ENCODE data around the gene UGT1A10.

DNA sequence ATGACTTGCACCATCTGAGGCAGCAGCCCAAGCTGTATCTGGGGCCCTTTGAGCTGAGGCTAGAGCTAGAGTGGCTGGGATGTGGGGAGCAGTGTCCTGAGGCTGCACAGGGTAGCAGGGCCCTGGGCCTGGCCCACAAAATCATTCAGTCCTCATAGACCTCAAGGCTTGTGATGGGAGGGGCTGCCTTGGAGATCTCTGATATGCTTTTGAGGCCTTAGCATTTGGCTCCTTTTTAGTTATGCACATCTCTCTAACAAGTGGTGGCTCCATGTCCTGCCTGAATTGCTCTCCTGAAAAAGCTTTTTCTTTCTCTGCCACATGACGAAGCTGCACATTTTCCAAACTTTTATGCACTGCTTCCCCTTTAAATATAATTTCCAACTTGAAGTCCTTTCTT is 30.6 kb upstream of the UGT1A10 start:
- TF ChIP-seq POLR2A (IDR thresholded peaks at IDR 0.05; ENCODE audit: borderline replicate concordance, extremely low read depth, insufficient read depth, insufficient read length) (no peak), SIN3A (IDR thresholded peaks at IDR 0.05; ENCODE audit: low read depth) (no peak), POLR2AphosphoS5 (IDR thresholded peaks at IDR 0.05; ENCODE audit: low read depth, low read length) (no peak)
- TF ChIP-seq, protein P1, sequence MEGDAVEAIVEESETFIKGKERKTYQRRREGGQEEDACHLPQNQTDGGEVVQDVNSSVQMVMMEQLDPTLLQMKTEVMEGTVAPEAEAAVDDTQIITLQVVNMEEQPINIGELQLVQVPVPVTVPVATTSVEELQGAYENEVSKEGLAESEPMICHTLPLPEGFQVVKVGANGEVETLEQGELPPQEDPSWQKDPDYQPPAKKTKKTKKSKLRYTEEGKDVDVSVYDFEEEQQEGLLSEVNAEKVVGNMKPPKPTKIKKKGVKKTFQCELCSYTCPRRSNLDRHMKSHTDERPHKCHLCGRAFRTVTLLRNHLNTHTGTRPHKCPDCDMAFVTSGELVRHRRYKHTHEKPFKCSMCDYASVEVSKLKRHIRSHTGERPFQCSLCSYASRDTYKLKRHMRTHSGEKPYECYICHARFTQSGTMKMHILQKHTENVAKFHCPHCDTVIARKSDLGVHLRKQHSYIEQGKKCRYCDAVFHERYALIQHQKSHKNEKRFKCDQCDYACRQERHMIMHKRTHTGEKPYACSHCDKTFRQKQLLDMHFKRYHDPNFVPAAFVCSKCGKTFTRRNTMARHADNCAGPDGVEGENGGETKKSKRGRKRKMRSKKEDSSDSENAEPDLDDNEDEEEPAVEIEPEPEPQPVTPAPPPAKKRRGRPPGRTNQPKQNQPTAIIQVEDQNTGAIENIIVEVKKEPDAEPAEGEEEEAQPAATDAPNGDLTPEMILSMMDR (IDR thresholded peaks at IDR 0.05 in 2 of 3, conservative IDR thresholded peaks at IDR 0.05 in 1 of 3; ENCODE audit: borderline replicate concordance in 1 of 3, insufficient read depth in 1 of 3, low read depth in 2 of 3, low read length in 2 of 3), result no peak
- TF ChIP-seq, protein P2, sequence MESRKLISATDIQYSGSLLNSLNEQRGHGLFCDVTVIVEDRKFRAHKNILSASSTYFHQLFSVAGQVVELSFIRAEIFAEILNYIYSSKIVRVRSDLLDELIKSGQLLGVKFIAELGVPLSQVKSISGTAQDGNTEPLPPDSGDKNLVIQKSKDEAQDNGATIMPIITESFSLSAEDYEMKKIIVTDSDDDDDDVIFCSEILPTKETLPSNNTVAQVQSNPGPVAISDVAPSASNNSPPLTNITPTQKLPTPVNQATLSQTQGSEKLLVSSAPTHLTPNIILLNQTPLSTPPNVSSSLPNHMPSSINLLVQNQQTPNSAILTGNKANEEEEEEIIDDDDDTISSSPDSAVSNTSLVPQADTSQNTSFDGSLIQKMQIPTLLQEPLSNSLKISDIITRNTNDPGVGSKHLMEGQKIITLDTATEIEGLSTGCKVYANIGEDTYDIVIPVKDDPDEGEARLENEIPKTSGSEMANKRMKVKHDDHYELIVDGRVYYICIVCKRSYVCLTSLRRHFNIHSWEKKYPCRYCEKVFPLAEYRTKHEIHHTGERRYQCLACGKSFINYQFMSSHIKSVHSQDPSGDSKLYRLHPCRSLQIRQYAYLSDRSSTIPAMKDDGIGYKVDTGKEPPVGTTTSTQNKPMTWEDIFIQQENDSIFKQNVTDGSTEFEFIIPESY (IDR thresholded peaks at IDR 0.05; ENCODE audit: extremely low read depth, insufficient replicate concordance, low read length), result no peak

Measured in HCT116 (cell line).